RWPE2 (cell line): Measurements from ENCODE around the gene KLHL36.

Source experiments
- ATAC-seq: fragments of 200-7000 bp; cut with Tn5 transposase; 3 replicates; pipeline ENCODE4 v1.9.1; 2021; ENCODE audit warnings: low read depth
- DNase-seq: peaks from one replicate; pipeline ENCODE4 v3.0.0-alpha.2; 2020; ENCODE audit warnings: low spot score
- H3K27ac ChIP-seq: fragments of 450-650 bp; 2 replicates; pipeline ENCODE4 v1.5.1; 2017; ENCODE audit warnings: mild to moderate bottlenecking; ENCODE audit not compliant: poor library complexity, severe bottlenecking
- H3K27me3 ChIP-seq: fragments of 250-450 bp; sonication (Bioruptor Pico); 2 replicates; pipeline ENCODE4 v1.5.1; 2021; ENCODE audit warnings: mild to moderate bottlenecking, moderate library complexity; ENCODE audit not compliant: insufficient read depth, poor library complexity, severe bottlenecking
- H3K36me3 ChIP-seq: fragments of 250-450 bp; sonication (Bioruptor Pico); 2 replicates; pipeline ENCODE4 v1.5.1; 2020; ENCODE audit warnings: low read depth, mild to moderate bottlenecking, moderate library complexity
- H3K4me1 ChIP-seq: fragments of 250-450 bp; sonication (Bioruptor Pico); 2 replicates; pipeline ENCODE4 v1.5.1; 2021; ENCODE audit warnings: mild to moderate bottlenecking, moderate library complexity; ENCODE audit not compliant: insufficient read depth, poor library complexity, severe bottlenecking
- H3K4me3 ChIP-seq: fragments of 250-450 bp; sonication (Bioruptor Pico); 2 replicates; pipeline ENCODE4 v1.5.1; 2021; ENCODE audit warnings: mild to moderate bottlenecking, moderate library complexity; ENCODE audit not compliant: severe bottlenecking
- H3K9me3 ChIP-seq: fragments of 250-450 bp; sonication (Bioruptor Pico); 2 replicates; pipeline ENCODE4 v1.5.1; 2021; ENCODE audit warnings: mild to moderate bottlenecking, moderate library complexity; ENCODE audit not compliant: severe bottlenecking
- CTCF ChIP-seq: fragments of 450-650 bp; IDR thresholded peaks from one replicate; pipeline ENCODE4 v1.5.1; 2017; ENCODE audit warnings: mild to moderate bottlenecking, moderate library complexity; ENCODE audit not compliant: poor library complexity, severe bottlenecking

Gene KLHL36

GRCh38 chr16:84625556-84625955 lies 22.8 kb upstream of the KLHL36 start:
- no peak for TF ChIP-seq CTCF
- no peak overlapping the region for H3K27ac ChIP-seq
- no peak overlapping the region for H3K4me3 ChIP-seq
- DNase-seq: no peak
- peaks cover 12% of the 10 kb centered on the region for H3K4me1 ChIP-seq
- H3K36me3 ChIP-seq: no peaks in the 10 kb centered on the region
- H3K9me3 ChIP-seq: no peaks in the 10 kb centered on the region
- ATAC-seq: no peak
- no peaks in the 10 kb centered on the region for H3K27me3 ChIP-seq

- H3K27ac ChIP-seq: no peak overlapping the region
- H3K36me3 ChIP-seq: no peaks in the 10 kb centered on the region
- DNase-seq (no peak), ATAC-seq (no peak)
- H3K4me3 ChIP-seq: no peak overlapping the region
- no peaks in the 10 kb centered on the region for H3K27me3 ChIP-seq
- no peak for TF ChIP-seq CTCF
- no peaks in the 10 kb centered on the region for H3K9me3 ChIP-seq
- H3K4me1 ChIP-seq: peaks cover 5% of the 10 kb centered on the region
These were observed 20.0 kb upstream of the KLHL36 start for GRCh38 chr16:84628226-84628731.

GRCh38 chr16:84629580-84629979 lies 18.7 kb upstream of the KLHL36 start:
- H3K4me3 ChIP-seq: no peak overlapping the region
- ATAC-seq: no peak
- H3K36me3 ChIP-seq: no peaks in the 10 kb centered on the region
- no peak overlapping the region for H3K27ac ChIP-seq
- H3K27me3 ChIP-seq: no peaks in the 10 kb centered on the region
- no peak for TF ChIP-seq CTCF
- H3K9me3 ChIP-seq: no peaks in the 10 kb centered on the region
- no peak for DNase-seq
- peaks cover 5% of the 10 kb centered on the region for H3K4me1 ChIP-seq

- ATAC-seq (no peak), DNase-seq (no peak)
- no peaks in the 10 kb centered on the region for H3K27me3 ChIP-seq
- no peaks in the 10 kb centered on the region for H3K9me3 ChIP-seq
- no peak for TF ChIP-seq CTCF
- H3K4me1 ChIP-seq: peaks cover 5% of the 10 kb centered on the region
- H3K27ac ChIP-seq: no peak overlapping the region
- no peak overlapping the region for H3K4me3 ChIP-seq
- H3K36me3 ChIP-seq: no peaks in the 10 kb centered on the region
These were observed 18.3 kb upstream of the KLHL36 start for GRCh38 chr16:84630009-84630408.

GRCh38 chr16:84630446-84631152 lies 17.7 kb upstream of the KLHL36 start:
- Histone ChIP-seq H3K4me1 (peaks cover 2% of the 10 kb centered on the region), H3K36me3 (no peaks in the 10 kb centered on the region), H3K27ac (no peak overlapping the region), H3K9me3 (no peaks in the 10 kb centered on the region), H3K4me3 (no peak overlapping the region), H3K27me3 (no peaks in the 10 kb centered on the region)
- no peak for TF ChIP-seq CTCF
- DNase-seq (no peak), ATAC-seq (no peak)
